Measurements from ENCODE around the gene MORN2.

GRCh38 chr2:38876407-38876806, 631 bp downstream of the MORN2 start:
- TF ChIP-seq CTCF (IDR thresholded peaks at IDR 0.05; ENCODE audit: poor library complexity, severe bottlenecking), result no peak
- TF ChIP-seq POLR2AphosphoS5 (IDR thresholded peaks at IDR 0.05), result no peak
- TF ChIP-seq EZH2 (IDR thresholded peaks at IDR 0.05; ENCODE audit: borderline replicate concordance, insufficient read depth, low read length, poor library complexity, severe bottlenecking), result no peak
- TF ChIP-seq EP300 (conservative IDR thresholded peaks at IDR 0.05; ENCODE audit: poor library complexity, severe bottlenecking), result no peak
- no peak for TF ChIP-seq TAF1 (IDR thresholded peaks at IDR 0.05; ENCODE audit: low read depth)
